Measurements from ENCODE around the gene RASSF1. TPM values are rescaled to one million over a fixed set of nuclear protein-coding genes. Genes with fewer than 3 reads are reported as not detected.

Gene RASSF1
- total RNA-seq, 1 donor from 2014 or later, result 38.0 TPM

DNA sequence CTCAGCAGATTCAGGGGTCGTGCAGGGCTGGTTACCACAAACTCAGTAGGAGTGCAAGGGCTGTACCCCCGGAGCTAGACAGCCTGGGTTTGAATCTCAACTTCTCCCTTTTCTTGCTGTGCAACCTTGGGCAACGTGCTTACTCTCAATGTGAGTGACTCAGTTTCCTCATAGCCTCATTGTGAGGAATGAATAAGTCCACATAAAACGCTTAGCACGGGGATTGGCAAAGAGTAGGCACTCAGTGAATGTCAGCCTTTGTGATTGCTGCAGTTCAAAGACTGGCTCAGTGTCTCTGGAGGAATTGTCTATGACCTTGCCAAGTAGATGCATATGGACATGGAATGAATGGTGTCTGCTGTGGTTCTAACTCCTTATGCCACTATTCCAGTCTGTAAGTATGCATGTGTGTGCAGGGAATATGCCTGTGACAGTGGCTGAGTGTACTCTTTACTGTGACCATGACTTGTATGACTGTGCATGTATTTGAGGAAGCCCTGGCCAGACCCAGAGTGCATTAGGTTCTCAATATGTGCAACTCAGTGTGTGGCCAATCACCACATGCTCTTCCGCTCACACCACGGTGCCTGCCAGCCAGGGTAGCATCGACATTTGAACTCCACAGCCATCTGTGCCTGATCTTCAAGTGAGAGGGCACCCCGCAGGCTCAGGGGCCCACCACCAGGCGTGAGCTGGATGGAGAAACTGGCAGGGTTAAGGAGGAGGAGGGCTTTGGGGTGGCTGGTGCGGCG lies 40.5 kb downstream of the RASSF1 start:
- intact Hi-C loops (cut with micrococcal nuclease), result loop anchor here (1.0 to 10.0 kb wide), 10 partner anchors 21 to 1275 kb away; partner anchors contain the start of genes APEH, HEMK1, IMPDH2 and INKA1
- Mint-ChIP-seq H3K27ac (peak overlapping the region; percentile 98), H3K36me3 (ENCODE audit: low read depth) (peaks cover 6% of the 10 kb centered on the region), H3K4me3 (peak overlapping the region; percentile 98), H3K9me3 (no peaks in the 10 kb centered on the region), H3K4me1 (peaks cover 34% of the 10 kb centered on the region), H3K27me3 (no peaks in the 10 kb centered on the region)
- ChIA-PET CTCF (interaction anchor here (0.9 to 1.8 kb wide), 5 partner anchors 14 to 106 kb away, joined by 3 to 9 read pairs (median 5); partner anchors contain the start of gene HYAL2), POLR2A (interaction anchor here (0.6 to 3.4 kb wide), 16 partner anchors 17 to 1207 kb away, joined by 3 to 62 read pairs (median 6); partner anchors contain the start of genes CYB561D2, DAG1, GNAI2 and HEMK1)
- no peak for ATAC-seq (ENCODE audit: low read depth)
- TF ChIP-seq CTCF (IDR thresholded peaks at IDR 0.05), result no peak
- no peak for DNase-seq

GRCh38 chr3:50299638-50299928 lies 41.1 kb downstream of the RASSF1 start:
- intact Hi-C loops (cut with micrococcal nuclease), result loop anchor here (1.0 to 10.0 kb wide), 10 partner anchors 22 to 1275 kb away; partner anchors contain the start of genes APEH, HEMK1, IMPDH2 and INKA1
- DNase-seq (no peak), ATAC-seq (ENCODE audit: low read depth) (no peak)
- Mint-ChIP-seq H3K9me3 (no peaks in the 10 kb centered on the region), H3K27me3 (no peaks in the 10 kb centered on the region), H3K27ac (peak overlapping the region; percentile 98), H3K4me3 (peak overlapping the region; percentile 98), H3K4me1 (peaks cover 30% of the 10 kb centered on the region), H3K36me3 (ENCODE audit: low read depth) (peaks cover 6% of the 10 kb centered on the region)
- no peak for TF ChIP-seq CTCF (IDR thresholded peaks at IDR 0.05)
- ChIA-PET POLR2A (interaction anchor here (0.6 to 3.4 kb wide), 19 partner anchors 14 to 1206 kb away, joined by 3 to 62 read pairs (median 4); partner anchors contain the start of genes CISH, CYB561D2, DAG1 and GNAI2), CTCF (interaction anchor here (0.6 to 1.8 kb wide), 8 partner anchors 15 to 105 kb away, joined by 3 to 9 read pairs (median 4); partner anchors contain the start of gene HYAL2)

- no peak for TF ChIP-seq CTCF (IDR thresholded peaks at IDR 0.05)
- Mint-ChIP-seq H3K36me3 (ENCODE audit: low read depth) (peaks cover 6% of the 10 kb centered on the region), H3K27me3 (no peaks in the 10 kb centered on the region), H3K27ac (peak within 1 kb of the TSS; percentile 98), H3K9me3 (no peaks in the 10 kb centered on the region), H3K4me1 (peaks cover 30% of the 10 kb centered on the region), H3K4me3 (peak within 1 kb of the TSS; percentile 98)
- DNase-seq (peak; percentile 98), ATAC-seq (ENCODE audit: low read depth) (peak; percentile 89)
- intact Hi-C loops (cut with micrococcal nuclease), result loop anchor here (1.0 to 10.0 kb wide), 10 partner anchors 22 to 1274 kb away; partner anchors contain the start of genes APEH, HEMK1, IMPDH2 and INKA1
- CTCF ChIA-PET, result interaction anchor here (0.6 to 1.8 kb wide), 8 partner anchors 16 to 105 kb away, joined by 3 to 9 read pairs (median 4); partner anchors contain the start of gene HYAL2
- POLR2A ChIA-PET, result interaction anchor here (0.6 to 3.4 kb wide), 20 partner anchors 14 to 1206 kb away, joined by 3 to 62 read pairs (median 4); partner anchors contain the start of genes CISH, CYB561D2, DAG1 and GNAI2
These were observed 41.6 kb downstream of the RASSF1 start, which contains the start of the genes HYAL3 and NAA80 for GRCh38 chr3:50298836-50299637. Gene HYAL3, minus strand, starts transcription at chr3:50299405. Its CDS starts 3,803 bp downstream, at chr3:50295602. Gene NAA80, minus strand, starts transcription at chr3:50299405. Its CDS starts 1,942 bp downstream, at chr3:50297463.

GRCh38 chr3:50297896-50298725 lies 42.5 kb downstream of the RASSF1 start:
- Mint-ChIP-seq H3K4me3 (peak overlapping the region; percentile 98), H3K4me1 (peaks cover 30% of the 10 kb centered on the region), H3K9me3 (no peaks in the 10 kb centered on the region), H3K27ac (peak overlapping the region; percentile 98), H3K27me3 (no peaks in the 10 kb centered on the region), H3K36me3 (ENCODE audit: low read depth) (peaks cover 6% of the 10 kb centered on the region)
- no peak for DNase-seq
- TF ChIP-seq CTCF (IDR thresholded peaks at IDR 0.05), result no peak
- no peak for ATAC-seq (ENCODE audit: low read depth)
- ChIA-PET CTCF (interaction anchor here (0.6 to 1.8 kb wide), 4 partner anchors 21 to 71 kb away, joined by 3 to 9 read pairs (median 4); partner anchors contain the start of gene HYAL2), POLR2A (interaction anchor here (0.9 to 3.4 kb wide), 10 partner anchors 15 to 828 kb away, joined by 3 to 62 read pairs (median 8); partner anchors contain the start of genes CISH, CYB561D2, DAG1 and HYAL2)
- intact Hi-C loops (cut with micrococcal nuclease), result loop anchor here (2.0 to 10.0 kb wide), 5 partner anchors 71 to 1273 kb away; partner anchors contain the start of genes APEH, HEMK1, IMPDH2 and INKA1
